ENCODE measurements around the gene GNA14. TPM values are rescaled to one million over a fixed set of nuclear protein-coding genes. Genes with fewer than 3 reads are reported as not detected.

Gene GNA14
- total and polyA plus RNA-seq, 2 of the 8 experiments (the other 6 are each of a cell fraction or from before 2014, with no cell fraction given) = 3.4 to 6.3 TPM

- Histone ChIP-seq H3K79me1 (ENCODE audit: low read depth, low read length) (no peaks in the 10 kb centered on the region; the same call in 1 of the 2 replicates), H2BK120ac (replicated peaks; ENCODE audit: low read depth, low read length) (no peak overlapping the region), H2BK15ac (ENCODE audit: low read length) (no peak overlapping the region), H3K18ac (ENCODE audit: extremely low read depth, low read length) (no peak overlapping the region), H2AFZ (ENCODE audit: low read length) (no peak overlapping the region), H4K8ac (ENCODE audit: extremely low read depth, insufficient read depth, low read length) (no peak overlapping the region), H3K4ac (replicated peaks; ENCODE audit: insufficient read length, low read depth, low read length) (no peak overlapping the region), H2BK12ac (ENCODE audit: low read depth, low read length) (no peak overlapping the region), H3K27ac (ENCODE audit: low read depth, low read length) (no peak overlapping the region), H3K36me3 (ENCODE audit: control insufficient read depth in 2 of 4, insufficient read depth in 4 of 4, low read length in 3 of 4) (no peaks in the 10 kb centered on the region), H3K23me2 (ENCODE audit: low read depth, low read length) (no peaks in the 10 kb centered on the region; the same call in 1 of the 2 replicates), H3K14ac (ENCODE audit: insufficient read length) (no peak overlapping the region), H3K4me1 (replicated peaks in 1 of 4; ENCODE audit: control insufficient read depth in 3 of 4, insufficient read depth in 4 of 4, low read length in 3 of 4) (no peaks in the 10 kb centered on the region), H4K91ac (replicated peaks; ENCODE audit: insufficient read length, low read length) (no peak overlapping the region), H3K9me3 (ENCODE audit: insufficient read depth in 2 of 2, low read depth in 1 of 2, low read length in 1 of 2) (peaks cover 0 to 3% of the 10 kb centered on the region in 2 experiments; a peak in 1 of 4 replicates), H2BK20ac (ENCODE audit: low read length) (no peak overlapping the region), H2BK5ac (ENCODE audit: low read depth, low read length) (no peak overlapping the region), H2AK5ac (ENCODE audit: low read depth, low read length) (no peak overlapping the region), H3K9ac (replicated peaks in 1 of 4; ENCODE audit: extremely low read depth in 1 of 4, low read depth in 3 of 4, low read length in 3 of 4) (no peak overlapping the region), H3K56ac (replicated peaks; ENCODE audit: insufficient read length, low read depth, low read length) (no peak overlapping the region), H3K79me2 (ENCODE audit: control insufficient read depth in 1 of 2, insufficient read depth in 2 of 2, low read length in 2 of 2) (no peaks in the 10 kb centered on the region), H3K23ac (ENCODE audit: insufficient read length) (no peak overlapping the region), H4K5ac (ENCODE audit: insufficient read length, low read depth, low read length) (no peak overlapping the region), H3K4me3 (ENCODE audit: extremely low read depth in 1 of 4, insufficient read depth in 2 of 4, low read depth in 3 of 4, low read length in 4 of 4) (no peak overlapping the region), H4K20me1 (replicated peaks in 1 of 2; ENCODE audit: control insufficient read depth in 1 of 2, insufficient read depth in 2 of 2, low read length in 2 of 2) (no peaks in the 10 kb centered on the region), H3K27me3 (replicated peaks in 1 of 4; ENCODE audit: control insufficient read depth in 3 of 4, extremely low read depth in 1 of 4, insufficient read depth in 3 of 4, low read length in 3 of 4) (no peaks in the 10 kb centered on the region), H3K4me2 (ENCODE audit: insufficient read depth in 1 of 2, low read depth in 2 of 2, low read length in 2 of 2) (no peak overlapping the region)
- POLR2A ChIA-PET (ENCODE audit: partially characterized antibody) = no interaction called here
- 78% methylated on average over 3 of the region's 3 CpGs; no CpG with 5 or more reads in 1 of the 2 experiments for WGBS, 2 experiments (ENCODE audit: extremely low coverage in 1 of 2, insufficient coverage in 1 of 2, insufficient read length in 1 of 2, insufficient replicate concordance in 2 of 2, low coverage in 1 of 2, low lambda C conversion rate in 2 of 2, missing lambda C conversion rate in 1 of 2)
- no peak for DNase-seq (ENCODE audit: low read depth in 1 of 2, low spot score in 2 of 2)
- CTCF ChIA-PET (ENCODE audit: partially characterized antibody) = interaction anchor here (1.0 to 7.9 kb wide), 6 partner anchors 15 to 279 kb away, joined by 3 to 72 read pairs (median 4); no protein-coding TSS in a partner anchor
- no peak for FAIRE-seq
- no peak for TF ChIP-seq CREB1 (IDR thresholded peaks at IDR 0.05)
- TF ChIP-seq SIN3A (conservative IDR thresholded peaks at IDR 0.05 in 1 of 2, IDR thresholded peaks at IDR 0.05 in 1 of 2; ENCODE audit: low read depth in 1 of 2, low read length in 2 of 2) = no peak
- no peak for TF ChIP-seq PHF8 (conservative IDR thresholded peaks at IDR 0.05; ENCODE audit: low read depth, low read length)
- no peak for TF ChIP-seq RNF2 (IDR thresholded peaks at IDR 0.05; ENCODE audit: borderline replicate concordance, low read depth, low read length, missing control alignments, poor library complexity, severe bottlenecking)
- no peak for TF ChIP-seq MAFK (IDR thresholded peaks at IDR 0.05; ENCODE audit: low read depth, low read length)
- no peak for TF ChIP-seq EP300 (IDR thresholded peaks at IDR 0.05; ENCODE audit: borderline replicate concordance in 1 of 2, low read depth in 2 of 2, low read length in 2 of 2)
- TF ChIP-seq SRF (IDR thresholded peaks at IDR 0.05; ENCODE audit: low read depth, low read length) = no peak
- no peak for TF ChIP-seq ASH2L (IDR thresholded peaks at IDR 0.05; ENCODE audit: low read length)
- no peak for TF ChIP-seq BCL11A (IDR thresholded peaks at IDR 0.05; ENCODE audit: low read depth in 2 of 2, low read length in 2 of 2)
- TF ChIP-seq ZNF274 (IDR thresholded peaks at IDR 0.05; ENCODE audit: borderline replicate concordance, extremely low read depth, low read length) = no peak
- no peak for TF ChIP-seq CHD2 (IDR thresholded peaks at IDR 0.05; ENCODE audit: low read length)
- TF ChIP-seq POU5F1 (IDR thresholded peaks at IDR 0.05; ENCODE audit: low read depth, low read length) = no peak
- TF ChIP-seq CHD1 (IDR thresholded peaks at IDR 0.05; ENCODE audit: low read depth, low read length) = no peak
- TF ChIP-seq EZH2 (IDR thresholded peaks at IDR 0.05; ENCODE audit: low read depth, low read length, severe bottlenecking) = no peak
Observed at GRCh38 chr9:77472646-77473045, 175.5 kb downstream of the GNA14 start.

All from H1 (cell line).